ENCODE data around the gene KCNT2. TPM values are rescaled to one million over a fixed set of nuclear protein-coding genes. Genes with fewer than 3 reads are reported as not detected.

KCNT2 gene
- total and polyA plus RNA-seq, 11 donors = 0.15 to 6.9 (median 0.57) TPM

DNA sequence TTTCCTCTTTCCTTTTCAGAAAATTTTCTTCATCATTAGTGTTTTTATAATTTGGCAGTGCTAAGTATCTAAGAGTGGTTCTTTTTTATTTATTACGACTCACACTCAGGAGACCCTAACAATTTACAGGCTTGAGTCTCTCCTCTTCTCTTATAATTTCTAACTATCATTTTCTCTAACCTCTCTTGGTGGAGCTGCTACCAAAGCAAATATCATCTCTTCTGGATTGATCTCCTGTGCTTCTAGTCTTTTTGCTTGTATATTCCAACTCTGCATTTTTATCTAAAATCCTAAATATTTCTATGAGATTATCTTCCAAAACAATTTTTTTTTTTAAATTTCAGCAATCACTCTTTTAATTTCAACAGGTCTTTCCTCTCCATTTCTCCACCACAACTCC, 250.3 kb downstream of the KCNT2 start:
- Histone ChIP-seq H3K4me1 (no peaks in the 10 kb centered on the region), H3K27me3 (no peaks in the 10 kb centered on the region), H3K9me3 (no peaks in the 10 kb centered on the region), H3K4me3 (no peak overlapping the region), H3K27ac (no peak overlapping the region), H3K36me3 (no peaks in the 10 kb centered on the region)
- WGBS, 4 donors = 91 to 98% (median 96%) methylated on average over 1 of the region's 1 CpG
- intact Hi-C loops (cut with DNase I) = loop anchor here in 7 of 10 donors (5.0 to 10.0 kb wide), 4 partner anchors 294 to 307 kb away; partner anchors contain the start of gene CFH (in 3 of the 7)
- ATAC-seq = no peak
- TF ChIP-seq, protein P1, sequence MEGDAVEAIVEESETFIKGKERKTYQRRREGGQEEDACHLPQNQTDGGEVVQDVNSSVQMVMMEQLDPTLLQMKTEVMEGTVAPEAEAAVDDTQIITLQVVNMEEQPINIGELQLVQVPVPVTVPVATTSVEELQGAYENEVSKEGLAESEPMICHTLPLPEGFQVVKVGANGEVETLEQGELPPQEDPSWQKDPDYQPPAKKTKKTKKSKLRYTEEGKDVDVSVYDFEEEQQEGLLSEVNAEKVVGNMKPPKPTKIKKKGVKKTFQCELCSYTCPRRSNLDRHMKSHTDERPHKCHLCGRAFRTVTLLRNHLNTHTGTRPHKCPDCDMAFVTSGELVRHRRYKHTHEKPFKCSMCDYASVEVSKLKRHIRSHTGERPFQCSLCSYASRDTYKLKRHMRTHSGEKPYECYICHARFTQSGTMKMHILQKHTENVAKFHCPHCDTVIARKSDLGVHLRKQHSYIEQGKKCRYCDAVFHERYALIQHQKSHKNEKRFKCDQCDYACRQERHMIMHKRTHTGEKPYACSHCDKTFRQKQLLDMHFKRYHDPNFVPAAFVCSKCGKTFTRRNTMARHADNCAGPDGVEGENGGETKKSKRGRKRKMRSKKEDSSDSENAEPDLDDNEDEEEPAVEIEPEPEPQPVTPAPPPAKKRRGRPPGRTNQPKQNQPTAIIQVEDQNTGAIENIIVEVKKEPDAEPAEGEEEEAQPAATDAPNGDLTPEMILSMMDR (IDR thresholded peaks at IDR 0.05) = no peak
- no peak for TF ChIP-seq POLR2A (IDR thresholded peaks at IDR 0.05)
- DNase-seq = no peak

DNA sequence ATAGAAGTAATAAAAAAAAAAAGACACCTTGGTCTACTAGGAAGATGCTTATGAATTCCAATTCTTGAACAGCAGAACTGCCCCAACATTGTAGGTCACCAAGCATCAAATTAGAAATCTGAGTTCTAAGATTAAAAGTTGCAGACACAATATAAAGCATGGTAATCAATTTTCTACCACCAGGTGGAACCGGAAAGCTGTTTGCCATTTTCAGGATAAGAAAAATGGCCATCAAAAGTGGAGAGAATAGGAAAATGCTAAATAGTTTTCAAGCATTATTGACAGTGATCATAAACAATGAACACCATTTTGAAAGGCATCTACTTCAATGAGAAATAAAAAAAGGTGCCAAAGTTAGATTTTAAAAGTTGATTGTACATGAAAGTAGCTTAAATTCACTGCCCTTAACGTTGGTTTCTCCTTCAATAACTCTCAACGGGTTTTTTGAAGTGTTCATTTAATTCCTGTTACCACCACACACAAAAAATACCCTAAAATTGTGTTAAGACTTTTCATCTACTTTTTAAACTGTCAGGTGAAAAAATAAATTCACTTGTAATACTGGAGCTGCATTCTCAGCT, 252.9 kb downstream of the KCNT2 start:
- ATAC-seq (no peak), DNase-seq (no peak)
- H3K9me3 ChIP-seq = no peaks in the 10 kb centered on the region
- H3K4me3 ChIP-seq = no peak overlapping the region
- no peaks in the 10 kb centered on the region for H3K27me3 ChIP-seq
- H3K4me1 ChIP-seq = no peaks in the 10 kb centered on the region
- 54 to 82% (median 80%) methylated on average over 3 of the region's 3 CpGs for WGBS, 4 donors
- no peaks in the 10 kb centered on the region for H3K36me3 ChIP-seq
- intact Hi-C loops (cut with DNase I) = loop anchor here in 7 of 10 donors (5.0 to 10.0 kb wide), 4 partner anchors 297 to 310 kb away; partner anchors contain the start of gene CFH (in 3 of the 7)
- TF ChIP-seq, protein P1 (IDR thresholded peaks at IDR 0.05) = peak in 10 of 12 donors; percentile 25 to 59 (median 44)
- TF ChIP-seq POLR2A (IDR thresholded peaks at IDR 0.05) = no peak
- H3K27ac ChIP-seq = no peak overlapping the region

DNA sequence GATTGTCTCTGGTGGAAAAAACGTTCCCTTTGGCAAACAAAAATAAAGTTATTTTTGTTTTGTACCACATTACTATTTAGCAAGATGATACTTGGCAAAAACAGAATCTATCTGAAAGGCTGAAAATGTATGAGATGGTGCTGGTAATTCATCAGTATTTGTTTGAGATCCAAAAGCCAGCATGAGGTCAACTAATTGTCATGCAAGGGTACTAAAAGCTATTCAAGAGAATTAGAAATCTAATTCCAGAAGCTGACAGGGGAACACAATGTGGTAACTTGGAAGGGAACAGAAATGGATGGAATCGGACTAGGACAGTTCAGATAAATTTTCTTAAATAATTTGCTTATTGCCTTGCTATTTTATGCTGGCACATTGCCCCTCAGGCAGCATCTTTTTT, 263.8 kb downstream of the KCNT2 start:
- TF ChIP-seq, protein P1 (IDR thresholded peaks at IDR 0.05) = no peak
- no peak for TF ChIP-seq POLR2A (IDR thresholded peaks at IDR 0.05)
- no peaks in the 10 kb centered on the region for H3K36me3 ChIP-seq
- DNase-seq = no peak
- no peaks in the 10 kb centered on the region for H3K27me3 ChIP-seq
- no peak overlapping the region for H3K4me3 ChIP-seq
- 43 to 73% (median 66%) methylated on average over 2 of the region's 2 CpGs for WGBS, 4 donors
- H3K9me3 ChIP-seq = no peaks in the 10 kb centered on the region
- no peak for ATAC-seq
- no peaks in the 10 kb centered on the region for H3K4me1 ChIP-seq
- H3K27ac ChIP-seq = no peak overlapping the region
- intact Hi-C loops (cut with DNase I) = no loop called here

DNA sequence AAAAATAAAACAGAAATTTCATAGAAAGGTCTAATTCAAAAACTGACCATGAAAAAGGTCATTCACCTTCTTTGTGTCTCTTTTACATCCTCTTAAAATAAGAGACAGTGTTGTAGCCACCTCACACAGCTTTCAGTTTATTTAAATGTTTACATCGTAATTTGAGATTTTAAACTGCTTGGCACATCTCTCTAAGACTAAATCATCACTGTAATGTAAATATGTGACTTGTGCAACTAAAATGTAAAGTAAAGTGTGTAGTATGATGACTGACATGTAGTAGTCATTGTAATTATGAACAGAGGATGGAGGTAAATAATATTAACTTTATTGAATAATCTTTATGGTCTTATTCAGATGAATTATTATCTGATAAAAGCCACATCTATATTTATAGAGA, 283.9 kb downstream of the KCNT2 start:
- intact Hi-C loops (cut with DNase I) = loop anchor here in 1 of 10 donors (5.0 kb wide), 1 partner anchor 338 kb away; no protein-coding TSS in a partner anchor
- Histone ChIP-seq H3K27me3 (no peaks in the 10 kb centered on the region), H3K4me1 (no peaks in the 10 kb centered on the region), H3K4me3 (no peak overlapping the region), H3K27ac (no peak overlapping the region), H3K9me3 (no peaks in the 10 kb centered on the region), H3K36me3 (no peaks in the 10 kb centered on the region)
- TF ChIP-seq, protein P1 (IDR thresholded peaks at IDR 0.05) = no peak
- no peak for TF ChIP-seq POLR2A (IDR thresholded peaks at IDR 0.05)
- WGBS, 4 donors = 79 to 88% (median 82%) methylated on average over 1 of the region's 1 CpG
- no peak for DNase-seq
- no peak for ATAC-seq

All from heart left ventricle (tissue), 16 donors.